Testis (tissue), 2 donors: ENCODE data around the gene MASP2.

Source experiments
- POLR2A ChIP-seq: fragments of 450-650 bp; IDR thresholded peaks from one replicate; pipeline ENCODE4 v1.6.1; 2017; ENCODE audit warnings: antibody characterized with exemption, mild to moderate bottlenecking, moderate library complexity
- TF ChIP-seq, protein P1 (sequence below), 3 experiments: fragments of 450-650 bp in 2 of 3; fragments of 200-600 bp in 1 of 3; sonication (generic) in 1 of 3; IDR thresholded peaks; one replicate each; pipeline ENCODE4 v1.5.1; 2016 to 2019; ENCODE audit warnings: antibody characterized with exemption in 3 of 3, mild to moderate bottlenecking in 2 of 3, moderate library complexity in 1 of 3

DNA sequence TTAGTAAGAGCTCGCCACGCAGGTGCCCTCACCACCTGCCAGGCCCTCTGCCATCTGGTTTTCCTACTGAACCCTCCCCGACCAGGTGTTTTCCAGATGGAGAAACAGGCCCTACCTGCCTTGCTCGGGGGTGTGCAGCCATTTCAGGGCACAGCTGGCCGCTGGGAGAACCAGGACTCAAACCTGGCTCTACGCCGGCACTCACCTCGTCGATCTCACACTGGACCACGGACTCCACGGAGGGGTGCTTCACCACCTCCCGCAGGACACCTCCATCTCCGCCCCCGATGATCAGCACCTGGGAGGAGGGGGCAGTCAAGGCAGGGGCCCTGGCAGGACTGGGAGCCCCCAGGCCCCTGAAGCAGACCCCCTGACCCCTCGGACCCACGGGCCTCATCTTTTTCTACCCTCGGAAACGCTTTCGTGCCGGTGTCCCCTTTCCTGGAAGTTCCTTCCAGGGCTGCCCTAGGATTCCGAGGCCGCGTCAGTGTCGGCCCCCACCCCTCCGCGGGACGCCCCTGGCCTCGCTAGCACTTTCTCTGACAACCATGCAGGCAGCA lies 11.6 kb upstream of the MASP2 start:
- TF ChIP-seq, protein P1, sequence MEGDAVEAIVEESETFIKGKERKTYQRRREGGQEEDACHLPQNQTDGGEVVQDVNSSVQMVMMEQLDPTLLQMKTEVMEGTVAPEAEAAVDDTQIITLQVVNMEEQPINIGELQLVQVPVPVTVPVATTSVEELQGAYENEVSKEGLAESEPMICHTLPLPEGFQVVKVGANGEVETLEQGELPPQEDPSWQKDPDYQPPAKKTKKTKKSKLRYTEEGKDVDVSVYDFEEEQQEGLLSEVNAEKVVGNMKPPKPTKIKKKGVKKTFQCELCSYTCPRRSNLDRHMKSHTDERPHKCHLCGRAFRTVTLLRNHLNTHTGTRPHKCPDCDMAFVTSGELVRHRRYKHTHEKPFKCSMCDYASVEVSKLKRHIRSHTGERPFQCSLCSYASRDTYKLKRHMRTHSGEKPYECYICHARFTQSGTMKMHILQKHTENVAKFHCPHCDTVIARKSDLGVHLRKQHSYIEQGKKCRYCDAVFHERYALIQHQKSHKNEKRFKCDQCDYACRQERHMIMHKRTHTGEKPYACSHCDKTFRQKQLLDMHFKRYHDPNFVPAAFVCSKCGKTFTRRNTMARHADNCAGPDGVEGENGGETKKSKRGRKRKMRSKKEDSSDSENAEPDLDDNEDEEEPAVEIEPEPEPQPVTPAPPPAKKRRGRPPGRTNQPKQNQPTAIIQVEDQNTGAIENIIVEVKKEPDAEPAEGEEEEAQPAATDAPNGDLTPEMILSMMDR (IDR thresholded peaks at IDR 0.05) = no peak
- TF ChIP-seq POLR2A = no peak
